Left lung (tissue), 10 donors: ENCODE data around the gene ARG2. TPM values are rescaled to one million over a fixed set of nuclear protein-coding genes. Genes with fewer than 3 reads are reported as not detected.

ENCODE experiments used
- ATAC-seq: fragments of 200-7000 bp; cut with Tn5 transposase; one replicate; pipeline ENCODE4 v1.9.1; 2020; ENCODE audit warnings: moderate library complexity
- DNase-seq, 4 donors: peaks; one replicate each; pipeline ENCODE4 v3.0.0-alpha.2; 2013 to 2020
- H3K27ac ChIP-seq, 2 donors: fragments of 200-600 bp; sonication (generic) in 1 of 2; one replicate each; pipeline versions ENCODE4 v1.5.0 to v1.8.0; 2020 to 2021
- H3K27me3 ChIP-seq, 2 donors: fragments of 200-600 bp; sonication (generic) in 1 of 2; one replicate each; pipeline versions ENCODE4 v1.5.0 to v1.8.0; 2020 to 2021
- H3K36me3 ChIP-seq, 2 donors: fragments of 200-600 bp; sonication (generic) in 1 of 2; one replicate each; pipeline versions ENCODE4 v1.5.0 to v1.8.0; 2020 to 2021
- H3K4me1 ChIP-seq, 2 donors: fragments of 200-600 bp; one replicate each; pipeline ENCODE4 v1.8.0; 2021
- H3K4me3 ChIP-seq, 2 donors: fragments of 200-600 bp; sonication (generic) in 1 of 2; one replicate each; pipeline versions ENCODE4 v1.5.0 to v1.8.0; 2020 to 2021; ENCODE audit warnings: mild to moderate bottlenecking in 1 of 2
- H3K9me3 ChIP-seq, 2 donors: fragments of 200-600 bp; sonication (generic) in 1 of 2; one replicate each; pipeline versions ENCODE4 v1.5.0 to v1.8.0; 2020 to 2021
- CTCF ChIP-seq, 2 donors: fragments of 200-600 bp; sonication (generic) in 1 of 2; IDR thresholded peaks; one replicate each; pipeline versions ENCODE4 v1.5.0 to v1.8.0; 2021; ENCODE audit warnings: antibody characterized with exemption in 2 of 2
- intact Hi-C, 2 donors: fragments of 100-400 bp; cut with DNase I; formaldehyde crosslinking; loops; one replicate each; pipeline versions ENCODE4 v1.11.2 to v1.14.2; 2022
- polyA plus RNA-seq, 6 donors: library from polyadenylated mRNA; unstranded; fragments of 120-200 nt; gene quantifications; one replicate each; pipeline ENCODE4 v1.2.1, GENCODE V29; 2013; ENCODE audit not compliant: insufficient read length in 6 of 6
- total RNA-seq, 2 donors: library from RNA; stranded (reverse); fragmentation: NEBNext Ultra II Directional; extraction: Animal tissue kit (Norgen Biotek cat#: 25700); gene quantifications; one replicate each; pipeline ENCODE4 v1.2.1, GENCODE V29; 2021
- donor health status: DM: no; HTN: yes; CAD: no.
- donor health status: DM: no; HTN: no; CAD: no.

The ARG2 gene
- total and polyA plus RNA-seq, 8 donors, result 1.9 to 14.8 (median 2.9) TPM

GRCh38 chr14:67646131-67646530 is 26.4 kb downstream of the ARG2 start:
- H3K4me1 ChIP-seq, result no peaks in the 10 kb centered on the region
- intact Hi-C loops, result no loop called here
- no peaks in the 10 kb centered on the region for H3K9me3 ChIP-seq
- H3K4me3 ChIP-seq, result no peak overlapping the region
- H3K27me3 ChIP-seq, result no peaks in the 10 kb centered on the region
- ATAC-seq (no peak), DNase-seq (no peak)
- H3K36me3 ChIP-seq, result peaks cover 0 to 66% of the 10 kb centered on the region in 2 donors
- no peak for TF ChIP-seq CTCF (IDR thresholded peaks at IDR 0.05)
- no peak overlapping the region for H3K27ac ChIP-seq

- no peak overlapping the region for H3K4me3 ChIP-seq
- H3K27ac ChIP-seq, result no peak overlapping the region
- intact Hi-C loops, result no loop called here
These were observed 30.4 kb downstream of the ARG2 start for GRCh38 chr14:67650151-67650550.

GRCh38 chr14:67650694-67651093 is 31.0 kb downstream of the ARG2 start:
- intact Hi-C loops, result no loop called here
- Histone ChIP-seq H3K4me3 (no peak overlapping the region), H3K27ac (no peak overlapping the region), H3K36me3 (peaks cover 0 to 100% of the 10 kb centered on the region in 2 donors), H3K27me3 (no peaks in the 10 kb centered on the region), H3K4me1 (no peaks in the 10 kb centered on the region), H3K9me3 (no peaks in the 10 kb centered on the region)
- TF ChIP-seq CTCF (IDR thresholded peaks at IDR 0.05), result no peak
- DNase-seq (no peak), ATAC-seq (no peak)

More at GRCh38 chr14:67650151-67650550, 30.4 kb downstream of the ARG2 start:
- no peak for DNase-seq
- H3K4me1 ChIP-seq, result no peaks in the 10 kb centered on the region
- no peaks in the 10 kb centered on the region for H3K9me3 ChIP-seq
- TF ChIP-seq CTCF (IDR thresholded peaks at IDR 0.05), result no peak
- peaks cover 0 to 100% of the 10 kb centered on the region in 2 donors for H3K36me3 ChIP-seq
- ATAC-seq, result no peak
- no peaks in the 10 kb centered on the region for H3K27me3 ChIP-seq

GRCh38 chr14:67652189-67652588 is 32.5 kb downstream of the ARG2 start:
- Histone ChIP-seq H3K4me1 (no peaks in the 10 kb centered on the region), H3K27me3 (no peaks in the 10 kb centered on the region), H3K9me3 (no peaks in the 10 kb centered on the region), H3K27ac (no peak overlapping the region), H3K4me3 (no peak overlapping the region), H3K36me3 (peaks cover 0 to 100% of the 10 kb centered on the region in 2 donors)
- intact Hi-C loops, result no loop called here
- no peak for ATAC-seq
- no peak for DNase-seq
- no peak for TF ChIP-seq CTCF (IDR thresholded peaks at IDR 0.05)

- Histone ChIP-seq H3K36me3 (peaks cover 0 to 98% of the 10 kb centered on the region in 2 donors), H3K27ac (no peak overlapping the region), H3K9me3 (no peaks in the 10 kb centered on the region), H3K27me3 (no peaks in the 10 kb centered on the region), H3K4me3 (no peak overlapping the region), H3K4me1 (no peaks in the 10 kb centered on the region)
- DNase-seq (no peak), ATAC-seq (peak; percentile 82)
- no peak for TF ChIP-seq CTCF (IDR thresholded peaks at IDR 0.05)
- intact Hi-C loops, result no loop called here
These were observed 34.0 kb downstream of the ARG2 start for GRCh38 chr14:67653651-67654280.
